ENCODE data around the gene HRK.
"Not testable (repeated sequence)": the region's sequence is repeated elsewhere in the genome, so short reads cannot be mapped to it uniquely, and the experiment has no call there.

Gene HRK

DNA sequence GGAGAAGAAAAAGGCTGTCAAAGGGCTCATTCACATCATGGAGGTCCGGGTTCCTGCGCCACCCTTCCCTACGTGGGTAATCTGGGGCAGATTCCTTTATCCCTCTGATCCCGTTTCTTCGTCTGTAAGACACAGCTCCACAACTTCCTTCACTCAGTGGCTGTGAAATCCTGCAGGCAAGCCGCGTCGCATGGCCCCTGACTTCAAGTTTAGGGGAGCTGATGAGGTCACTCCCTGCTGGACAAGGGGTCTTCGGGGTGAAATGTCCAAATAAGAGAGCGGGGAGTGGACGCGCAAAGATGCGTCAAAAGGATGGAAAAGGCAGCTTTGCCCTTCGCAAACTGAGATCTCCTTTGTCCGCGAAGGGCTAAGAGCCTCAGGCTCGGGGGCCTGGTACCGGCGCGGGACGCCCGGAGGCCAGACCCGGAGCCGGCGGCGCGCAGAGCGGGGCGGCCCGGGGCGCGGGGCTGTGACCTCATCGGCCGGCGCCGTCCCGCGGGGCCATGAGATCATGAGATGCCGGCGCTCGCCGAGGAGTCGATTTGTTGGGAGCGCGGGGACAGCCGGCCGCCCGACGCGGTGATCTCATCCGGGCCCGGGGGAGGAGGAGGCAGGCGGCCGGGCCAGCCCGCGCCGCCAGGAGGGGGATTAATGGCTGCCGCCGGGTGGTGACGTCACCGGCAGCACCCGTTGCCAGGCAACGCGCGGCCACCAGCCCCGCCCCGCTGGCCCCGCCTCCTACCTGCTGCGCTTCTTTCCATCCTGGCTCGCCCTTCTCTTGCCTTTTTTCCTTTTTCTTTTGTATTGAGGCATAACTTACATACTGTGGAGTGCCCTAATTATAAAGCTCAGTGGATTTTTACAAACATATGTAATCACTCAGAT is 62.1 kb downstream of the HRK start:
- peak; percentile 83 to 86 for DNase-seq (ENCODE audit: low read depth in 2 of 2)

GRCh38 chr12:116818341-116818856 is 62.8 kb downstream of the HRK start:
- DNase-seq (ENCODE audit: low read depth in 2 of 2), result peak in 1 of 2 donors; percentile 0

GRCh38 chr12:116814766-116815165 is 66.5 kb downstream of the HRK start:
- not testable (repeated sequence) for DNase-seq (ENCODE audit: low read depth in 2 of 2)

DNA sequence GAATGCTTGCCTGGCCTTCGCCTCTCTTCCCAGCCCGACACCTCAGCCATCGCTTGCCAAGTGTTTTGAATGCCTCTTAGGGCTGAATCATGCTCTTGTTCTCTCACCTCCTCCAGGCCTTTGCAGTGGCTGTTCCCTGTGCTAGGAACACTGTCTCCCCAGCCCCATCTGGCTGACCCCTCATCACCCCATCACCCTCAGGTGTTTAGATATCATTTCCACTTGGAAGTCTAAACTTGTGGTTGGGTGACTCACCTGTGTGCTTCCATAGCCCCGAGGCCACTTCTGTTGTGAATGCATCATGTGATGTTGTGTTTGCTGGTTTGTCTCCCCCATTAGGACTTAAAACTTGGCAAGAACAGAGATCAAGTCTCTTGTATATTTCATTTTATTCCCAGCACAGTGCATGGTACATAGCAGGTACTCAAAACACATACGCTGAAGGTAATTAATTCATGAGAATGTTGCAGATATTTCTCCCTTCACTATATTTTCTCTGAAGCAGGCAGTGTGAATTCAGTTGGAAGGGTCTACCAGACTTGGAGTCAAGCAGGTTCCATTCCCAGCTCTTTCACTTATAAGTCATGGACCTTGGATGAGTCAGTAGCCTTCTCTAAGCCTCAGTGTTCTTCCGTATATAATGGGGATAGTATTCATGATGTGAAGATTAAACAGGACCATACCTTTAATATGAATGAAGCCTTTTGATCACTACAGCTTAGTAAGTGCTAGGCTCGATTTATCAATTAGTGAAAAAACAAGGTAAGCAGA is 67.8 kb downstream of the HRK start:
- no peak for DNase-seq (ENCODE audit: low read depth in 2 of 2)

DNA sequence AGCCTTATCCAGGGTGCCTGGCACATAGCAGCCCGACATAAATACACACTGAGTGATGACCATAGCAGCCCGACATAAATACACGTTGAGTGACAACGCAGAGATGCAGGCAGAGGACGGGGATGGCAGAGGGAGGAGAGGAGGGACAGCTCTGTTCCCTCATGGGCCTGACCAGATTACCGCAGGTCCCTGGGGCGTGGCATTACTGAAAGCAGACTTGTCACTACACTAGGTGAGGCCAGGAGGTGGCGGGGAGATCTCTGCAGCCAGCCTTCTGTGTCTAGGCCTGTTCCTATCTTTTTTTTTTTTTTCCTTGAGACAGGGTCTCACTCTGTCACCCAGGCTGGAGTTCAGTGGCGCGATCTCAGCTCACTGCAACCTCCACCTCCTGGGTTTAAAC is 69.0 kb downstream of the HRK start:
- DNase-seq (ENCODE audit: low read depth in 2 of 2), result no peak

DNA sequence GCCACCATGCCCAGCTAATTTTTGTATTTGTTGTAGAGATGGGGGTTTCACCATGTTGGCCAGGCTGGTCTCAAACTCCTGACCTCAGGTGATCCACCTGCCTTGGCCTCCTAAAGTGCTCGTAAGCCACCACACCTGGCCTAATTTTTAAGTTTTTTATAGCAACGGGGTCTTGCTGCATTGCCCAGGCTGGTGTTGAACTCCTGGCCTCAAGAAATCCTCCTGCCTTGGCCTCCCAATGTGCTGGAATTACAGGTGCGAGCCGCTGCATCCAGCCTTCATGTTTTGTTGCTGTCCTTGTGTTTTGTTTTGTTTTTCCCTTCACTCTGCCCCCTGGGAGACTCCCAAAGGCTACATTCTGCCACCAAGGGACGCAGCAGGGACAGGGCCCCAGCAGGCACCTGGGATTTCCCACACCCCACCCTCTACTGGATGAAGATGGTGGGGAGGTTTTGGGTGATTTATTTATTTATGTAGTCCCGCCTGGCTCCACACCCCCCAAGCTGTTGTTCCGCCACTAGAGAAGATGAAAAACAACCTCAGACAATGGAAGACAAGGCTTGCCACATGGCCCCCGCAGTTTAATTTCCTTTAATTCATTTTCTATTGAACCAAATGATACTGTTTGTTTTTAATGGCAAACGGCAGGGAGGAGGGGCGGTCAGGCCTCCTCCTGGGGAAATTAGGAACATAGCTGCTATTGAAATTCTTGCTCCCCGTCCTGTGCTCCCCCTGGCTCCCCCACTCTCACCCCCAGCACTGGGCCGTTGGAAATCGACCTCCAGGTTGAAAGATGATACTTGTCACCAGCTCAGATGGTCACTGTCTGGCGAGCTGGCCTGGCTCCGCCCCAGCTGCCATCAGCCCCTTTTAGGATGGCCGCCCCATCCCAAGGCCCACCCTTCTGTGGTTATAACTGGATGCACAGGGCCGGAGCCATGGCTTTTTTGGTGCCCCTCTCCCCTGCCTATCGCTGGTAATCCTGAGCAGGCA is 72.8 kb downstream of the HRK start:
- DNase-seq (ENCODE audit: low read depth in 2 of 2), result no peak

GRCh38 chr12:116807546-116807945 is 73.7 kb downstream of the HRK start:
- DNase-seq (ENCODE audit: low read depth in 2 of 2), result no peak

- no peak for DNase-seq (ENCODE audit: low read depth in 2 of 2)
These were observed 74.3 kb downstream of the HRK start for GRCh38 chr12:116806845-116807440.

Data from activated CD4-positive, alpha-beta T cell treated with anti-CD3 and anti-CD28 coated beads for 24 hours (primary cell).